Measurements from ENCODE around the gene ARID2.

ARID2 gene

GRCh38 chr12:45893240-45893639 is 163.7 kb downstream of the ARID2 start:
- peak; percentile 52 for DNase-seq
- in situ Hi-C loops (cut with HindIII; ENCODE audit: low pct_ligation_motif_present, low pct_unique_long_range_greater_than_20kb, low sequenced_read_pairs) = no loop called here

DNA sequence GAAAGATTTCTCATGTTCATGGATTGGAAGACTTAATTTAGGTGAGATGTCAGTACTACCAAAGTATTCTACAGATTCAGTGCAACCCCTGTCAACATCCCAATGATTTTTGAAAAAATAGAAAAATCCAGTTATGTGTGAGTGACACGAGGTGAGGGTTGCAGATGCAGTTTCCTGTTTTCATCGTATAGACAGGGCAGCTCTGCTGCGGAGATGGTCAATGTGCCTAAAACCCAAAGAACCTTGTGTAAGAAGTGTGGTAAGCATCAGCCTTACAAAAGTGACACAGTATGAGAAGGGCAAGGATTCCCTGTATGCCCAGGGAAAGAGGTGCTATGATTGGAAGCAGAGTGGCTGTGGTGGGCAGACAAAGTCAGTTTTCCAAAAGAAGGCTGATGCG is 166.5 kb downstream of the ARID2 start:
- in situ Hi-C loops (cut with HindIII; ENCODE audit: low pct_ligation_motif_present, low pct_unique_long_range_greater_than_20kb, low sequenced_read_pairs) = no loop called here

DNA sequence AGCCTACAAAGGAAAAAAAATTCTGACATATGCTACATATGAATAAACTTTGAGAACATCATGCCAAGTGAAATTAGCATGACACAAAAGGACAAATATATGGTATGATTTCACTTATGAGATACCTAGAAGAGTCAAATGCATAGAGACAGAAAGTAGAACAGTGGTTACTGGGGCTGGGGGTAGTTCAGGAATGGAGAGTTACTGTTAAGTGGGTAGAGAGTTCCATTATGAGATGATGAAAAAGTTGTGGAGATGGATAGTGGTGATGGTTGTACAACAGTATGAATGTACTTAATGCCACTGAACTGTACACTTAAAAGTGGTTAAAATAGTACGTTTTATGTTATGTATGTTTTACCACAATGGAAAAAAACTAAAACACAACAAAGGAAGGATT is 168.6 kb downstream of the ARID2 start:
- DNase-seq = no peak
- in situ Hi-C loops (cut with HindIII; ENCODE audit: low pct_ligation_motif_present, low pct_unique_long_range_greater_than_20kb, low sequenced_read_pairs) = no loop called here

More for the DNA sequence above, 166.5 kb downstream of the ARID2 start:
- DNase-seq = no peak

DNA sequence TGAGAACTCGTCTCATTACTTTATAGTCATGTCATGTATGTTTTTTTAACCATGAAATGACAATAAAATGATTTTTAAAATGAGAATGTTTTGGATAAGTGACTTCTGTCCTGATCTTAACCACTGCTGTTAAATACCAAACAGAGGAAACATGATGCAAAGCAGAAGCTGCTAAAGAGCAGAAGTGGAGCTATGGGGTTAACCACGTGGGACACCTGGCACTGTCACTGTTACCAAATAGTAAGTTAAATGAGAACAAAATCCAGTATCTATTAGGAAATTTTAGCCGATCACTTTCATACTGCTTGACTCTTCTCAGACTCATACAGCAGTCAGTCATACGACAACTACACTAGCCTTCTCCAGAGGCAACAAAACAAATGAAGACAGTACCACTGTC is 178.4 kb downstream of the ARID2 start:
- DNase-seq = no peak
- in situ Hi-C loops (cut with HindIII; ENCODE audit: low pct_ligation_motif_present, low pct_unique_long_range_greater_than_20kb, low sequenced_read_pairs) = no loop called here

DNA sequence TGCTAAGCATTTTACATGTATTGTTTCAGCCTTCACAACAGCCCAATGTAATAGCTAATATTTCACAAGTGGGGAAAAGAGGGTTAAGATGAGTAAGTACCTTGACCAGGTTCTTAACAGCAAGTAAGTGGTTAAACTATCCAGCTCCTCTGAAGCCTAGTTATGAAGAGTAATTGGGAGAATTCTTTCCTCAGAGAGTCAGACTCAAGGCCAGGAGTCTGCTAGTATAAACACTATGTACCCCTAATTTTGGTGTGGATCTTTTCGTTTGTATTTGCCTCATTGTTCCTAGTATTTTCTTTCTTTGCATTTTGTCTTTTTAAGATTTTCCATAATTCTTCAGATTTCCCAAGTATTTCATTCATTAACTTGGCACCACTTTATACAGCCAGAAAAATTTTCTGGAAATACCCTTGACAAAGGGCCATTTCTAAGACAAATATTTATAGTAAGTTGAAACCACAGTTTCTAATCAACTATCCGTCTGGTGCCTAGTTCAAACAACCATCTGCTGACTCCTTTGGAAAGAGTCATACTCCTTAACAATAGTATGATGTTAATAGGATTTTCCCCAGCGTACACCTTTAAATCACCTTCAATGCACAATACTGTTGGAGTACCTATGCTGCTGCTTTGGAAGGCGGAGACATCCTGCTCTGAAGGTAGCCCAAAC is 179.7 kb downstream of the ARID2 start:
- DNase-seq = no peak
- in situ Hi-C loops (cut with HindIII; ENCODE audit: low pct_ligation_motif_present, low pct_unique_long_range_greater_than_20kb, low sequenced_read_pairs) = no loop called here

GRCh38 chr12:45912774-45913173 is 183.3 kb downstream of the ARID2 start:
- no peak for DNase-seq
- in situ Hi-C loops (cut with HindIII; ENCODE audit: low pct_ligation_motif_present, low pct_unique_long_range_greater_than_20kb, low sequenced_read_pairs) = no loop called here

DNA sequence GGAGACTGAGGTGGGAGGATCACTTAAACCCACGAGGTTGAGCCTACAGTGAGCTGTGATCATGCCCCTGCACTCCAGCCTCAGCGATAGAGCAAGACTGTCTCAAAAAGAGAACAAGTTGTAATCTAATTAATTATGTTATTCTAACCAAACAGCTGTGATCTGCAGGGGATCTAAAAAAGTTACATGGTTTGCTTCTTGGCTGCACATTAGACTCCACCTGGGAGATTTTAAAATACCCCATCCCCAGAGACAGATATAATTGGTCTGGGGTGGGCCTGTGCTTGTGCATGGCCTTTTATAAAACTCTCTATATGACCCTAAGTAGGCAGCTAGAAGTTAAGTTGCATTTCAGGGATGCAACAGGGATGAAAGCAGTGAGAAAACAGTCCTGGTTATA is 184.1 kb downstream of the ARID2 start:
- no peak for DNase-seq
- in situ Hi-C loops (cut with HindIII; ENCODE audit: low pct_ligation_motif_present, low pct_unique_long_range_greater_than_20kb, low sequenced_read_pairs) = no loop called here

- in situ Hi-C loops (cut with HindIII; ENCODE audit: low pct_ligation_motif_present, low pct_unique_long_range_greater_than_20kb, low sequenced_read_pairs) = no loop called here
- DNase-seq = peak; percentile 71
These were observed 184.6 kb downstream of the ARID2 start for GRCh38 chr12:45914090-45914489.

DNA sequence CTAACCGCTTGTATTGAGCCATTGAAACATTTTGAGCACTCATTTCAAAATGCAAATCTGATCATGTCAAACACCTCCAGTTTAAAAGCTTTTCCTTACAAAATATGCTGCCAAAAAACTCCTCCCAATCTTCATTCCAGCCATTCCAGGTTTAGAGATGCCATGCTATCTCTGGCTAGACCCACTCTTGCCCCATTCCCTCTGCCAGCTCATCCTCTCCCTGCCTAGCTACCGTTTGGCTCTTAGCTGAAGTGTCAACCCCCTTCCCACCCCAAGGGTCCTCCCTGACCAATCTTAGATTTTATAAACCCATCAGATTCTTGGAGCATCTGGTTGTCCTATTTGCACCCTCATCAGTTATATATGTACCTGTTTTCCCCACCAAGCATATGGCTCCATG is 185.9 kb downstream of the ARID2 start:
- in situ Hi-C loops (cut with HindIII; ENCODE audit: low pct_ligation_motif_present, low pct_unique_long_range_greater_than_20kb, low sequenced_read_pairs) = no loop called here
- DNase-seq = no peak

DNA sequence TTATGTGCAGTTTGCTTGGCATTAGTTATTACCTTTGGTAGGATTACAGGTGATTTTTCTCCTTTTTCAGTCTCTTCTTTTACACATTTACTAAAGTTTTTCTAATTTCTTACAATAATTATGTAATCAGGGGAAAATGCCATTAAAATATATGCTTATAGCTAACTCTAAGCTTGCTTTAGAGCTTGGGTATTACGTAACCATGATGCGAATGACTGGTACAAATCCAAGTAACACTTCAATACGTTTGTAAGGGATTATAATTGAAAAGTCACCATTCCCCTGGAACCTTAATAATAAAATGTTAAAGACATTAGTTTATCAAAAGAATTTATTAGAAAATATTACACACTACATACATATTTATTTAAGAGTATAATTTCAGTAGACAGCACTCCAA is 189.3 kb downstream of the ARID2 start:
- no peak for DNase-seq
- in situ Hi-C loops (cut with HindIII; ENCODE audit: low pct_ligation_motif_present, low pct_unique_long_range_greater_than_20kb, low sequenced_read_pairs) = no loop called here

DNA sequence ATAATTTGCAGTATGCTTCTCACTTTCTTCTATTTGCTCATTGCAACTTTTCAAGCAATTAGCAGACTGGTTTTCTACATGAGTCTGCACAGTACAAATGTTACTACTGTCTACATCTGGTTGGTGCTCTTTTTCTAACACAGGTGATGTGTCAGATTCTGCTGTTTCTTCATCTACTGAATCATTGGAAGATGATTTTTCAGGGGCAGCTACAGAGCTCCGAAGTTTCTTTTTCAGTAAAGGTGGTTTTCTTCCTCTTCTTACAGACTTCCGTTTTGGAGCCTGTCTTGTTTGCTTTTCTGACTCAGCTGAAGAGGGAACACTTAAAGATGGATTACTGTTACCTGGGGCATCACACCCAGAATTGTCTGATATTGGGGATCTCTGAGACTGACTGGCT is 198.8 kb downstream of the ARID2 start:
- DNase-seq = no peak
- in situ Hi-C loops (cut with HindIII; ENCODE audit: low pct_ligation_motif_present, low pct_unique_long_range_greater_than_20kb, low sequenced_read_pairs) = no loop called here

DNA sequence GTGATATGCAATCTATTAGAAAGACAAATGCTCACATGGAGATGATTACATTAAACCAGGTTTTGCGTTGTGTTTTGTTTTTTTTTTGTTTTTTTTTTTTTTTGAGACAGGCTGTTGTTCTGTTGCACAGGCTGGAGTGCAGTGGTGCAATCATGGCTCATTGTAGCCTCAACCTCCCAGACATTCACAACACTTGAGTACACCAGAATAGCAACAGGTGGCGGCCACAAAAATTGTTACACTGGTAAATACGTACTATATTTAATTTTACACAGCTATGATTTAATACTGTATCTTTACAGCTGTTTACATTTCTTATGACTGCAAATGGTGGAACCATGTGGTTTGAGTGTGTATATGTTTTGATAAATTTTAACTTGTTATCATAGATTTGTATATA is 200.9 kb downstream of the ARID2 start:
- no peak for DNase-seq
- in situ Hi-C loops (cut with HindIII; ENCODE audit: low pct_ligation_motif_present, low pct_unique_long_range_greater_than_20kb, low sequenced_read_pairs) = no loop called here

DNA sequence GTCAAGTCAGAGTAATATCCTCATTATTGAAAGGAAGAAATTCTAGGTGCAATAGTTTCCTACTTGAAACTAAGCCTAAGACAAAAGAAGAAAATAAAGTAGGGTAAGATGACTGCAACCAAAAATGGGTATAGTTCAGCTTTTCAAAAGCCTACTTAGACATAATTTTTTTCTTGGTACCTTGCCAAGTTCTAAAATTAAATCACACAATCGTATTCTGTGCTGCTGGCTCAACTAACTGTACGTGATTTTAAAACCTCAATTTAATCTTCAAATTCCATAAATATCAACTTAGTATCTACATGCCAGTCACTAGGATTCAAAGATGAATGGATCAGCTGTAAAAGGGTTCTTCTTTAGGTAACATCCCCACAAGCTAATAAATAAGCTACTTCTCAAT is 204.0 kb downstream of the ARID2 start:
- in situ Hi-C loops (cut with HindIII; ENCODE audit: low pct_ligation_motif_present, low pct_unique_long_range_greater_than_20kb, low sequenced_read_pairs) = no loop called here
- no peak for DNase-seq

DNA sequence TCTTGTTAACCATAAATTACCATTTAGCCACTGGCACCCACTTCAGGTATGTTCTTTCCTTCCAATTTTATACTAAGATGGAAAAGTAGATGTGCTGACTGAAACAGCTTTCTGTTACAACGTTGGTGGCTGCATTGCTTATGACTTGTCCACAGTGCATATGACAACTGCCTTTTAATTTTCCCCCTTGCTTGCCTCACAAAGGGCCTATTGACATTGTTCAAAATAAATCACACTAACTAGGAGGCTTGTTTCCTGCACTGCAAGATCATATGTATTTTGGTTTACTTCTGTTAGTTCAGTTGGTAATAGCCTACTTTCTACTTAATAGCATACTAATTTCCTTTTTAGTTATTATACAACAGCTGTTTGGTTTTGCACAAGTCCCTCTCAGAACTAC is 205.4 kb downstream of the ARID2 start:
- no peak for DNase-seq
- in situ Hi-C loops (cut with HindIII; ENCODE audit: low pct_ligation_motif_present, low pct_unique_long_range_greater_than_20kb, low sequenced_read_pairs) = no loop called here

DNA sequence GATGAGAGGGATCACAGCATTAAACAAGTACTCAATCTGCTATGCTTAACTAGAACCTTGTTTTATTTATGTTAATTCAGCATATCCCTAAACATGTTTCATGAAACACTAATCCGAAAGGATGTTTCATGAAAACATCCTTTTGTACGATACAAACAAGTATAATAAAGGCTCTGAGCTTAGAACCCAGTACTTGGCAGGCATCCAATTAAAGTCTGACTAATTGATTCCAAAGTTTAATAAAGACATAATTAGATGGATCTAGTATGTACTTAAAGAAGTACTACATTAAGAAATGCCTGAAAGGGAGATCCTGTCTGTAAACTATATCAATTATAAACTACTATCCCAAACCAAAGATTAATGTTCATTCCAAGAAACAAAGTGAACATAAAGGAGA is 209.1 kb downstream of the ARID2 start:
- no peak for DNase-seq
- in situ Hi-C loops (cut with HindIII; ENCODE audit: low pct_ligation_motif_present, low pct_unique_long_range_greater_than_20kb, low sequenced_read_pairs) = no loop called here

DNA sequence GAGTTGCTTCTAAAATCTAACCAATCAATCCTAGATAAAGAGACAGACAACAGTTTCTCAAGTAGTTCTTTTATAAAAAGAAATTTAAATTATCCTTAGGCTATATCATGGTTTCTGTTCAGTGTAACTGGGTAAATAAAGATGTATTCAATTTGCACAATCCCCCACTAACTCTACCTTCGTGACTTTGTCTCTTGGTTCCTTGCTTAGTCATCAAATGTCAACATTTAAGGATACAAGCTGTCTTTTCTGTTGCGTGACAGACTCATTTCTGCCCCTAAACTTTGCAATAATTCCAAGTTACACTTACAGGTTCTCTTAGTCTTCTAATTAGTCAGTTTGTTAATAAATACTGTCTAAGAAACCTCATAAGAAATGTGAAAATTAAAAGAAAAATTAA is 210.3 kb downstream of the ARID2 start:
- DNase-seq = no peak
- in situ Hi-C loops (cut with HindIII; ENCODE audit: low pct_ligation_motif_present, low pct_unique_long_range_greater_than_20kb, low sequenced_read_pairs) = no loop called here

DNA sequence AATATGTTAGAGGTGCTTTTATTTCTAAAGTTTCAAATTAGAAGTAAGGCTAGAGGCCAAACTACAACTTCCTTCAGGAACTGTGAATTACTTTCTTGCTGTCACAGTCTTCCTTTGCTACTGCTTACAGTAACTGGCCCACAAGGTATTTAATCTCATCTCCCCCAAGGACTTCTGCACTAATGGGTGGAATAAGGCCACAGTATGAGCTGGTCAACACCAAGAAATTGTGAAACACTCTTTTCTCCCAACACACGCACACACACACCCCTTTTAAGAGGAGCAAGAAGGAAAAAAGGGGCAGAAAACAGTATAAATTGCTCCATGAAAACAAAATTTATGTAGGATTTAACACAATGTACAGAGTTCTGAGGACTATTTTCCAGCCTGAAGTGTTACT is 215.3 kb downstream of the ARID2 start:
- DNase-seq = no peak
- in situ Hi-C loops (cut with HindIII; ENCODE audit: low pct_ligation_motif_present, low pct_unique_long_range_greater_than_20kb, low sequenced_read_pairs) = no loop called here

GRCh38 chr12:45946435-45946834 is 216.9 kb downstream of the ARID2 start:
- in situ Hi-C loops (cut with HindIII; ENCODE audit: low pct_ligation_motif_present, low pct_unique_long_range_greater_than_20kb, low sequenced_read_pairs) = no loop called here

DNA sequence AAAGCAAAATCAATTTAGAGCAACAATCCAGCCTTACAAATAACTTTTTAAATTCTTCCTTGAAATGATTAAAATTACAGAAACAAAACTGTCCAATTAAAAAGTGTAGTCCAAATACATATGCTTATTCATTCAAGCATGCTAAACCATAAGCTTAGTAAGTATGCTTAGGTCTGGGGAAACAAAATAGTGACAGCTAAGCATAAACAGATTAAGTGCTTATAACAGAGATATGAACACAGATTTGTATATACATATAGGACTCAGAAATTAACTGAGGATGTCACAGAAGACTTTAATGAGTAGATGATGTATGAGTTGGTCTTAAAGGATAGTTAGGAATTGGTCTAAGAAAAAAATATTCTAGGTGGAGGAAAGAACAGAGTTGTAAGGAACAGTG is 219.0 kb downstream of the ARID2 start:
- no peak for DNase-seq
- in situ Hi-C loops (cut with HindIII; ENCODE audit: low pct_ligation_motif_present, low pct_unique_long_range_greater_than_20kb, low sequenced_read_pairs) = no loop called here

More at GRCh38 chr12:45946435-45946834, 216.9 kb downstream of the ARID2 start:
- no peak for DNase-seq
